HG03354 (cell line): ENCODE data around the gene TJP2.

Source experiments
- ATAC-seq: cut with Tn5 transposase; IDR thresholded peaks from one replicate; pipeline ENCODE4 v1.9.1; 2021; ENCODE audit warnings: mild to moderate bottlenecking; ENCODE audit not compliant: unreplicated experiment, poor library complexity, severe bottlenecking

The TJP2 gene

GRCh38 chr9:69188975-69189374 is 14.9 kb downstream of the TJP2 start:
- ATAC-seq = no peak

- ATAC-seq = peak; percentile 88
Measured at GRCh38 chr9:69190086-69190862, 16.2 kb downstream of the TJP2 start.

DNA sequence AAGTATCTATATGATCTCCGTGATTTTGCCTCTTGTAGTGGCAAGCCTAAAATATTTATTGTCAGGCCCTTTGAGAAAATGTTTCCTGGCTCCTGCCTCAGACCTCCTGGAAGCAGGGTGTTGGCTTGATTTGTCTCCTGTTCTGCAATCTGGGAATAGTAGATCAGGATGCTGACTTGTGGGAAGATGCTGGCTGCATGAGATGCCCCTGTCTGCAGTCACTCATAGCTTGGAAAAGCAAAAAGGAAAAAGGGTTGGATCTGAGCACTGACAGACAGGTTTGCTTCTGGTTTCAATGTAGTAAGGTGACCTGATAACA is 16.7 kb downstream of the TJP2 start:
- ATAC-seq = peak; percentile 15

DNA sequence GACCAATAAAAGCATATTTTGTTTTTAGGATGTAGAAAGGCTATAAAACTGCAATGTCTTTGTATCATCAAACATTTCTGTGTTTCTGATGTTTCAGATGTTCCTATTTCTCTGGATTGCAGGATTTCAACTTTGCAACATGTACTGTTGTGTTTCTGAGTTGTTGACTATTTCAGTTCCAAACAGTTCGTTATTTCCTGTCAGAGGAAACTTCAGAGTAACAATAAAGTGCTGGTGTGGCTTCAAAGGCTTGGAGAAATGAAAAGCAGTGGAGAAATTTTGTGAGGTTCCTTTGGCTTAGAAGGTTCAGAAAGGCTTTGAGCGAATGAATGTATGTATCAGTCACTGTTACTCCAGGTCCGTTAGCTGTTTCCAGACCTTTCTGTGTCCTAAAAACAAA is 17.2 kb downstream of the TJP2 start:
- ATAC-seq = no peak

DNA sequence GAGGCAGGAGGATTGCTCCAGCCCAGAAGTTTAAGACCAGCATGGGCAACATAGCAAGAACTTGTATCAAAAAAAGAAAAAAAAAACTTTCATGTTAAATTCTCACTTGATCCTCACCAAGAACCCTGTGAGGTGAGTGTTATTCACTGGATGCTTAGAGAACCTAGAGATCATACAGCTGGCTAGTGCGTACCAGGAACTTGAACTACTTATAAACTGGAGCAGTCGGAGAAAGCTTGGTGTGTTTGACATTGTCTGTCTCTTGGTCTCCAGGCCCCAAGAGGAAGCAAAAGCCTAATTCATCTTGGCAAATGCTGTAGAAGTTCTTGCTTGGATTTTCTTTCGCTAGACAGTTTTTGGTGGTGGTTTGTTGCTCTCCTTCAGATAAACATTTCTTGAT is 18.1 kb downstream of the TJP2 start:
- no peak for ATAC-seq

GRCh38 chr9:69193685-69194032 is 19.6 kb downstream of the TJP2 start:
- no peak for ATAC-seq

DNA sequence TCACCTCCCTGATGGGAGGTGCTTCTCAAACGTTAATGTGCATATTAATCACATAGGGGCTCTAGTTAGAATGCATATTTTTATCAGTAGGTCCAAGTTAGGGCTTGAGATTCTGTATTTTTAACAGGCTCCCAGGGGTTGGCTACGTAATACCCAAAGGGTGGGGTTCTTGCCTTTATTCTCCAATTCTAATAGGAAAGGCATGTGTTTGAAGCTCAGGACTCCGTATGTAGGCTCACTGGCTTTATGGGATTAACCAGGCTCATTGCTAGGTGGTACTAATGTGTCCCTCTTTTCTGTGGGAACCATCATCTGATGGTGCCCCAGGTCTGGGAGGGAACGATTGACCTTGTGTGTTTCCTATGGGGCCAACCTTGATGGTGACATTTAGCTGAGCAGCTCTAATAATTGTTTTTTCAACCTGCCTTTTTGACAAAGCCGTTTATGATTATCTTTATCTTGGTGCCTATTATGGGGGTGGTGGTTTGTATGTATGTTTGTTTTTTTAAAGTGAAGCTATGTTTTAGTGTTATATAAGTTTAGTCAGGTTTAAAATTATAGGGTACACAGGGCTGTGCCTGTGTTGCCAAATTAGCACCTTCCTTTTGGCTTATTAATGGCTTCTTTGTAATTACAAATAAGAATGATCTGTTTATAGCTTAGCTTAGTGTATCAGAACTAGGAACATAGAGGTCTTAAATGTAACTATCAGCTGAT is 20.8 kb downstream of the TJP2 start:
- no peak for ATAC-seq

DNA sequence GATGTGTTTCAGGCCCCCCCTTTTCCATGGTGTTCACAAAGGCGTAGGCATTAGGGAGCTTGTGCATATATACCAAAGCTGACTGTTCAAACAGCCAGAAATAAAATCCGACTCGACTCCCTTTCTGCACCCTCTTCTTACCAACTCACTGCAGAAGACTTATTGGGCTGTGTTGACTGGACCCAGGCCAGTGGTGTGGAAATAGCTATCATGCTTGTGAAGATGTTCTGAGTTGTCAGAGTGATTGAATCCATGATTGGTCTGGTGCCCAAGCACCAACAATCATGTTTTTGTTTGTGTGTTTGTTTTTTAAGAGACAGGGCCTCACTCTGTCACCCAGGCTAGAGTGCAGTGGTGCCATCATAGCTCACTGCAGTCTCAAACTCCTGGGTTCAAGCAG is 21.6 kb downstream of the TJP2 start:
- ATAC-seq = no peak

DNA sequence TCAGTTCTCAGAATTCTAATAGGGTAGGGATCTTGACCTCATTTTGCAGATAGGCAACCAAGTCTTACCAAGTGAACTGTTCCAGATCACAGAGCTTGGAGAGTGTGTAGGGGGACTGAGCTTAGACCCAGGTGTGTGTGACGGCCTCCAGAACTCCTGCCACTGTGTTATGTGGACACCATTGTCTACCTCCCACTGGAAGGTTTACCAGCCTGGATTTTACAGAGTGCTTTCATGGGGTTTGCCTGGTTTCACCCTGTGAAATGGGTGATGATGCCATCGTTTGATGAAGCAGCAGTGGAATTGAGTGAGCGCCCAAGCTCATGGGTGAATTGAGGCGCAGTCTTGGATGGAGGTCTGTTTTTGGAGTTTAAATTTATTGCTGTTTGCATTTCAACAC is 23.6 kb downstream of the TJP2 start:
- no peak for ATAC-seq

DNA sequence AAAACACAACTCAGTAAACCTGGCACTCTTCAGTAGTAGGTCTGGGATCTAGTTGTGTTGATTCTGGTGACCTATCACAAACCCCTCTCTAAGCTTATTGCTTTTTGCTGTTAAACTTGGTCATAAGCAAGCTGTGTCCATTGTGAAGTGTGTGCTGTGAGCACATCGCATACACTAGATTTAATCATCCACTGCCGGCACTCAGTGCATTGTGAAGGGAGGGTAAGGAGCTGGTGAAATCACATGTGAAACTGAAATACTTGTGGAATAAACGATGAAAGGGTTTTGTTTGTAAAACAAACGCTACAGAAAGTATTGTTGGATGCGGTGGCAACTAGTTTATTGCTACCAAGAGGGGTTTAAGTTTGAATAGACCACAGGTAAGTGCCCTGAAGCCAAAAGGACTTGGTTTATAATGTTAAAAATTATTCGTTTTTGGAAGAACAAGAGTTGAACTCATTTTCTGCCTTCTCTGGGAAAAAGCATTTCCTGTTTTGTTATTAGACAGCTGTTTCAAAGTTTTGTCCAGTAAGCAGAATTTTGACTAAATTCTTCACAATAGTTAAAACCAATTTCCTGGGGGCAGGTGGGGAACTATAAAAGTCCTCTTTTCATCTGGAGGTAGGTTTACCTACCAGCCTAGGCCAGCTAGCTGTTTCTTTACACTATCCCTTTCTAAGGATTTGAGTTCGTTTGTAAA is 24.6 kb downstream of the TJP2 start:
- no peak for ATAC-seq

DNA sequence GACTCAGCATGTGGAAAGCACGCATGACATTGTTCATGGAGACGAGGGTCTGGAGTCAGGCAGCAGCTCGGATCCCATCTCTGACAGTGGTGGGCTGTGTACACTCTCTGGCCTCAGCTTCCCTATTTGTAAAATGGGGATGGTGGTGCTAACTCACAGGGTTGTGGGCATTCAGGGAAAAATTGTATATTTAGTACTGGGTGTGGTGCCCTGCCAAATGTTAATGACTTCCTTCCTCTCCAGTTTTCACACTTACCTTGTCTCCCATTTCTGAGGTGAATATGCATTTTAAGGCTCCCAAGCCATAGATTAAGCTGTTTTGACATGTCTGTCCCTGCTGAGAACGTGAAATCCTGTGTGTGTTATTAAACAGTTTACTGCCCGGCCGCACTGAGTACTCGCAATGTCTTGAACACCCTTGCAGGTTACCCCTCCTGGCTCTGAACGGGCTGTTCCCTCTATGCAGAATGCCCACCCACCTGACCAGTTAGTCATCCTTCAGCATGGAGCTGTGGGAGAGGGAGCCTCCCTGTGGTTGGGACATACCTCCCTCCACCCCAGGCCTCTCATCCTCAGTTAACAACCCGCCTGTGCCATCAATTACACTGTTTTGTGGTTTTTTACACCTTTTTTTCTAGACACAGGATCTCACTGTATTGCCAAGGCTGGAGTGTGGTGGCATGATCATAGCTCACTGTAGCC is 25.8 kb downstream of the TJP2 start:
- ATAC-seq = no peak

DNA sequence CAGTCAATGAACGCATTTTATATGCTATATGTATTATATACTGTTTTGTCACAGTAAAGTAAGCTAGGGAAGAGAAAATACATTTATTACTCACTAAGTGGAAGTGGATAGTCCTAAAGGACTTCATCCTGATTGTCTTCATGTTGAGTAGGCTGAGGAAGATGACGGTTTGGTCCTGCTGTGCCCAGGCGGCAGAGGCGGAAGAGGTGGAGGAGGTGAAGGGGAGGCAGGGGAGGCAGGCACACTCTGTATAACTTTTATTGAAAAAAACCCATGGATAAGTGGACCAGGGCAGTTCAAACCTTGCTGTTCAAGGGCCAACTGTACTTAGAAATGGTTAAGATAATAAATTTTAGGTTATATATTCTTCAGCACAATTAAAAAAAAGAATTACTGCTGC is 28.5 kb downstream of the TJP2 start:
- no peak for ATAC-seq

GRCh38 chr9:69204326-69204725 is 30.2 kb downstream of the TJP2 start:
- ATAC-seq = no peak

- ATAC-seq = no peak
Measured at GRCh38 chr9:69204849-69205248, 30.8 kb downstream of the TJP2 start.

DNA sequence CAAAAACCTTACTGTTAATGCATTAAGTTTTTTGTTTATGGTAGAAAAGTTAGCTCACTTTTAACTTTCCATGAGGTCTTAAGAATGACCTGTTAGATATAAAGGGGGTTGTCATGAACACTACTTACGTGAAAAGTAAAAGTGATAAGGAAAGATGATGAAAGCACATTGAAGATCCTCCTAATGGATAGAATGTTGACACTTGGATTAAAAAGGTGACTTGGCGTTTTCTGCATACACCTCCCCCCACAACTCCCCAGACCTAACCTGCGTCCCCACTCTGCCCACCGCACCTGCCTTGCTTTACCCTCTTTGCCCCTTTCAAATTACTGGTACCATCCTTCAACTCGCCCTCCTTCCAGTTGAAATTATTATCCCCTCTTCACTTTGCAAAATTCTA is 32.0 kb downstream of the TJP2 start:
- no peak for ATAC-seq

DNA sequence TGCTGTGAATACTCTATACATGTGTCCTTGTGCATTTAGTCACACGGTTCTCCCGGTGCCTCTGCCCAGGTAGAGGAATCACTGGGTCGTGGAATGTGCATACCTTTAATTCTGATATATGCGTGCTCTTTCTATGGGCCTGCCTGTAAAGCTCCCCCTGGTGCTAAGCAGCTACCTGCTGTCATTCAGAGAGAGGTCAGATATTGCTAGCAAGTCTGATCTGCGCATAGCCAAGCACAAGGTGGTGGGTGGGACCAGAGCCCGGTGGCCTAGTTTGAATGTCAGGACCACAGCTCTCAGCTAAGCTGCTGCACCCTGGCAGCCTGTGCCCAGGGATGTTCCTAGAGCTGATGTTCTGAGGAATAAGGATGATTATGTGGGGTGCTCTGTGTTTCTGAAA is 33.4 kb downstream of the TJP2 start:
- no peak for ATAC-seq

DNA sequence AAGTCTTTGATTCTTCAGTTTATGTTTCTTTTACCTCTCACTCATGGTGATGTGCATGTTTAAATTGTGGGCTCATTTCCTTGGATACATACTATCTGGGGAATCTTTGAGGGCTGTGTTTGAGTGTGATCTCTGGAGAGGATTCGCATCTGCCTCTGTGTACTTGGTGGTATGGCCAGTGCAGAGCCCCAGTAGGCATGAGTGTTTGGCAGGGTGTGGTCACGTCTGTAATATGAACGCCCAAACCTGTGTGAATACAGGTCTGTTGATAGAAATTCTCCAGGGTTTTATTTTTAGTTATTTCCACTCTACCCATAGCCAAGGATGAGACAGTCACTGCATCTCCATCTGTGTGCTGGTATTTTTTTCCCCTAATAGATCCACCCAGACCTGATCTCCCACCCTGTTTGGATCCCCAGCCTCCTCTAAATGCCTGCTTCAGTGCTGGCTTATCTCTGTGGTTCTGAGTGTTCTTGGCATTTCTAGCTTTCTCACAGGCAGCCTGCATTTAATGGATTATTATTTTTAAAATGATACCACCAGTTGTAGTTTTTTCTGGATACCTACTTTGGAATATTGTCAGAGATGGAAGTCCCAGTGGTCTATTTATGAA is 37.5 kb downstream of the TJP2 start:
- no peak for ATAC-seq

GRCh38 chr9:69213647-69214046 is 39.6 kb downstream of the TJP2 start:
- no peak for ATAC-seq

DNA sequence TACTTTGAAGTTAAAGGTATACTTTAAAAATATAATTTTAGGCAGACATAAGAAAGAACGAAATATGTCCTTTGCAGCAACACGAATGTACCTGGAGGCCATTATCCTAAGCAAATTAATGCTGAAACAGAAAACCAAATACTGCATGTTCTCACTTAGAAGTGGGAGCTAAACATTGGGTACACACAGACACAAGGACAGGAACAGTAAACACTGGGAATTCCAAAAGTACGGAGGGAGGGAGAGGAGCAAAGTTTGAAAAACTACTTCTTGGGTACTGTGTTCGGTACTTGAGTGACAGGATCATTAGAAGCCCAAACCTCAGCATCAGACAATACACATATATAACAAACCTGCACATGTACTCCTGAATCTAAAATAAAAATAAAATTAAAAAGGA is 40.9 kb downstream of the TJP2 start:
- no peak for ATAC-seq

- ATAC-seq = no peak
Measured at GRCh38 chr9:69215774-69216485, 41.9 kb downstream of the TJP2 start.
